ENCODE measurements around the gene ANKRD53. TPM values are rescaled to one million over a fixed set of nuclear protein-coding genes. Genes with fewer than 3 reads are reported as not detected.

The ANKRD53 gene
- total RNA-seq, 1 experiment from 2014 or later: not detected

- Histone ChIP-seq H4K20me1 (ENCODE audit: insufficient read depth) (no peaks in the 10 kb centered on the region), H3K4me2 (no peak overlapping the region), H3K4me1 (replicated peaks; ENCODE audit: insufficient read depth) (peaks cover 17% of the 10 kb centered on the region), H3K79me2 (ENCODE audit: low read depth) (no peaks in the 10 kb centered on the region), H3K9me2 (ENCODE audit: insufficient read depth) (no peaks in the 10 kb centered on the region), H3F3A (ENCODE audit: insufficient read depth, low read depth) (no peaks in the 10 kb centered on the region; the same call in 1 of the 2 replicates), H3K36me3 (ENCODE audit: low read depth) (no peaks in the 10 kb centered on the region), H3K27ac (no peak overlapping the region), H3K4me3 (no peak overlapping the region), H3K9me3 (ENCODE audit: insufficient read depth, low read depth) (no peaks in the 10 kb centered on the region), H2AFZ (no peak overlapping the region), H3K27me3 (ENCODE audit: insufficient read depth, low read depth) (no peaks in the 10 kb centered on the region)
- TF ChIP-seq EZH2 (IDR thresholded peaks at IDR 0.05; ENCODE audit: low read depth) (no peak), CTCF (conservative IDR thresholded peaks at IDR 0.05) (no peak)
- CTCF ChIA-PET: no interaction called here
- no peak for DNase-seq
- intact Hi-C loops (cut with micrococcal nuclease; ENCODE audit: unreplicated experiment): no loop called here
- POLR2A ChIA-PET (ENCODE audit: unreplicated experiment): no interaction called here
- no TSS peak for BruUV-seq (replicated peaks)
Observed at GRCh38 chr2:70942396-70943204, 35.8 kb upstream of the ANKRD53 start.

GRCh38 chr2:70943205-70943871 lies 35.1 kb upstream of the ANKRD53 start:
- H3K27ac ChIP-seq: no peak overlapping the region
- no peak overlapping the region for H3K4me3 ChIP-seq
- H3K4me1 ChIP-seq (replicated peaks; ENCODE audit: insufficient read depth): peaks cover 10% of the 10 kb centered on the region; the same call in 1 of the 2 replicates
- intact Hi-C loops (cut with micrococcal nuclease; ENCODE audit: unreplicated experiment): no loop called here
- no peaks in the 10 kb centered on the region for H3K9me2 ChIP-seq (ENCODE audit: insufficient read depth)
- no peaks in the 10 kb centered on the region for H3K79me2 ChIP-seq (ENCODE audit: low read depth)
- DNase-seq: no peak
- ChIA-PET POLR2A (ENCODE audit: unreplicated experiment) (no interaction called here), CTCF (interaction anchor here (0.6 kb wide), 1 partner anchor 518 kb away, joined by 4 read pairs; no protein-coding TSS in a partner anchor)
- no peak overlapping the region for H3K4me2 ChIP-seq
- H3K9me3 ChIP-seq (ENCODE audit: insufficient read depth, low read depth): no peaks in the 10 kb centered on the region
- H2AFZ ChIP-seq: no peak overlapping the region
- H4K20me1 ChIP-seq (ENCODE audit: insufficient read depth): no peaks in the 10 kb centered on the region
- BruUV-seq (replicated peaks): no TSS peak
- TF ChIP-seq EZH2 (IDR thresholded peaks at IDR 0.05; ENCODE audit: low read depth) (no peak), CTCF (conservative IDR thresholded peaks at IDR 0.05) (no peak)
- no peaks in the 10 kb centered on the region for H3K27me3 ChIP-seq (ENCODE audit: insufficient read depth, low read depth)
- no peaks in the 10 kb centered on the region for H3K36me3 ChIP-seq (ENCODE audit: low read depth)
- no peaks in the 10 kb centered on the region; the same call in 1 of the 2 replicates for H3F3A ChIP-seq (ENCODE audit: insufficient read depth, low read depth)

- Histone ChIP-seq H3K27ac (no peak overlapping the region), H3K4me2 (no peak overlapping the region), H3K9me3 (ENCODE audit: insufficient read depth, low read depth) (no peaks in the 10 kb centered on the region), H2AFZ (no peak overlapping the region), H3F3A (ENCODE audit: insufficient read depth, low read depth) (no peaks in the 10 kb centered on the region; the same call in 1 of the 2 replicates), H3K79me2 (ENCODE audit: low read depth) (no peaks in the 10 kb centered on the region), H3K4me3 (no peak overlapping the region), H3K9me2 (ENCODE audit: insufficient read depth) (no peaks in the 10 kb centered on the region), H3K4me1 (replicated peaks; ENCODE audit: insufficient read depth) (peaks cover 7% of the 10 kb centered on the region; the same call in 1 of the 2 replicates), H4K20me1 (ENCODE audit: insufficient read depth) (no peaks in the 10 kb centered on the region), H3K36me3 (ENCODE audit: low read depth) (no peaks in the 10 kb centered on the region), H3K27me3 (ENCODE audit: insufficient read depth, low read depth) (no peaks in the 10 kb centered on the region)
- ChIA-PET POLR2A (ENCODE audit: unreplicated experiment) (no interaction called here), CTCF (no interaction called here)
- BruUV-seq (replicated peaks): no TSS peak
- TF ChIP-seq CTCF (conservative IDR thresholded peaks at IDR 0.05): no peak
- TF ChIP-seq EZH2 (IDR thresholded peaks at IDR 0.05; ENCODE audit: low read depth): no peak
- DNase-seq: no peak
- intact Hi-C loops (cut with micrococcal nuclease; ENCODE audit: unreplicated experiment): no loop called here
Observed at GRCh38 chr2:70944111-70944690, 34.2 kb upstream of the ANKRD53 start.
